ENCODE results near the gene GAP43.

DNA sequence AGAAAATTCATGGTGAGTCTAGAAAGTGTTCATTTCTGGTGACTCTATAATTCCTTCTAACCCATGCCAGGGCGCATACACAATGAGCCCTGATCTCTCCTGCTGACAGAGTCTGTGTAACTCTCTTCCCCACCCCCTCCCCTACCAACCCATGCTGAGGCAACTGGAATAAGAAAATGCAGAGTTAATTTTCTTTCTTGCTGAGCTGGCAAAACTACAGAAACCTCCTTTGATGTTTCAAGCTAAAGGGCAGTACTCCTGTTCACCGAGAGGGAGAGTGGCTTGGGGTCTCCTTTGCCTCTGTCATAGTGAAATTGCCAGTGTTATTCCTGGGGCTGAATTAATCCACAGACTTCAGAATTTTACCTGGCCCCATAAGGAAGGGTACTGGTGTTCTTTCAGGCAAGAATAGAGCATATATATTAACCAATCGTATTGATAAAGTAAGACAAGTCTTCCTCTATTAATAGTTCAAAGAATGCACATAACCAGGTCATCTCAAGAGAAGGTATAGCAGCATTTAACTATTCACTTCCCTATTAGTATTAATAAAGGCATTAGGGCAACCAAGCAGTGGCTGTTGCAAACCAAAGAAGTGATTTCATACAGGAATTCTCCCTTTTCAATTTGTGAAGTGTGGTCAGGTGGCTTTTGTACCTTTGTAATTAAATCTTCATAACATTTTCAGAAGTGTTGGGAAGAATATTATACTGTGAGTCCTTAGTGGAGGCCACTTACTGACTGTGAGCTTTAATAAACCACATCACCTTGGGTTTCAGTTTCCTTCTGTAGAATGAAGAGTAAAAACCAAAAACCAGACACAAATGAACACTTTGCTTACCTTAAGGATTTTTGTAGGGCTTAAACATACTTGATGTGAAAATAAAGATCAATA, 4.1 kb downstream of the GAP43 start:
- TF ChIP-seq CTCF (IDR thresholded peaks at IDR 0.05; ENCODE audit: insufficient read depth, low read length, poor library complexity, severe bottlenecking) (no peak), EZH2phosphoT487 (conservative IDR thresholded peaks at IDR 0.05; ENCODE audit: low read length) (no peak)
